Mucosa of gallbladder (tissue), 1 donor: ENCODE results near the gene C1orf232. TPM values are rescaled to one million over a fixed set of nuclear protein-coding genes. Genes with fewer than 3 reads are reported as not detected.

Experiments
- DNase-seq: peaks from one replicate; pipeline ENCODE4 v3.0.0-alpha.2; 2020; ENCODE audit warnings: low spot score
- total RNA-seq: library from RNA; stranded (reverse); gene quantifications from one replicate; pipeline ENCODE4 v1.2.1, GENCODE V29; 2021
- donor health status: DM: no; HTN: no; CAD: no.

Gene C1orf232
- total RNA-seq, 1 donor from 2014 or later: not detected

DNA sequence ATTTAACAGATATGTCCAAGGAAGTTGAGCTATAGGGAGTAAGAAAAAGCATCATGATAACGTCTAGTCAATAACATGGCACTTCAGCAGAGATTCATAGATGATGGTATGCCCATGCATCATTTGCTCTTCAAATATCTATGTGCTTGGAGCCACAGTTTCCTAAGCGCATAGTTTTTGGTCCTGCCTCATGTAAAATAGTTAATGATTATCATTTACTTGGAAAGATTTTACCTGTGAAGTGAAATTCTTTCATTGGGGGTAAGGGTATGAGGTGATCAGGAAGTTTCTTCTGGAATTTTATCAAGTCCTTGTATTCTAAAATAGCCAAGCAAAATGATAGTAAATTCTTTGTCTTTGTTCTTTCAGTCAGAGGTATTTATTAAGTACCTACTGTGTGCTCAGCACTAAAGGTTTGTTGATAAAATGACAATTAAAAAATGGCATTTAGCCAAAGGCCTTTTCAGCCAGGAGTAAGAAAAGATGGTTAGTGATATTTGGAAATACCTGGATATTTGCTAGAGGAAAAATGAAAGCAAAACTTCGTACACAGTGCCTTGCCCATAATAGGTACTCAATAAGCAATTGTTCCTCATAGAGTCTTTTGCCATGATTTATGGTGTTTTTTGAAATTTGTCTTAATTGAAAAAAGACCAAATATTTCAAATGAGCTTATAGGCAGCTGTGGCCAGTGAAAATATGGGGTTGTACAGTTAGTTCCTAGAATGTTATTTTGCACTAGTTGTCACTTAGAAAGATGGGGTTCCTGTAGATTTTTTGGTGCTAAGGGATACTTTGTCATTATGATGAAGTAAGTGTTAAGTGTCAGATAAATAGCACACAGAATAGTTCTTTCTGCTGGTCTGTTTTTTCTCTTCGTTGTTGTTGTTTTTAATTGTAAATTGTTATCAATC, 44.1 kb downstream of the C1orf232 start:
- DNase-seq: no peak

DNA sequence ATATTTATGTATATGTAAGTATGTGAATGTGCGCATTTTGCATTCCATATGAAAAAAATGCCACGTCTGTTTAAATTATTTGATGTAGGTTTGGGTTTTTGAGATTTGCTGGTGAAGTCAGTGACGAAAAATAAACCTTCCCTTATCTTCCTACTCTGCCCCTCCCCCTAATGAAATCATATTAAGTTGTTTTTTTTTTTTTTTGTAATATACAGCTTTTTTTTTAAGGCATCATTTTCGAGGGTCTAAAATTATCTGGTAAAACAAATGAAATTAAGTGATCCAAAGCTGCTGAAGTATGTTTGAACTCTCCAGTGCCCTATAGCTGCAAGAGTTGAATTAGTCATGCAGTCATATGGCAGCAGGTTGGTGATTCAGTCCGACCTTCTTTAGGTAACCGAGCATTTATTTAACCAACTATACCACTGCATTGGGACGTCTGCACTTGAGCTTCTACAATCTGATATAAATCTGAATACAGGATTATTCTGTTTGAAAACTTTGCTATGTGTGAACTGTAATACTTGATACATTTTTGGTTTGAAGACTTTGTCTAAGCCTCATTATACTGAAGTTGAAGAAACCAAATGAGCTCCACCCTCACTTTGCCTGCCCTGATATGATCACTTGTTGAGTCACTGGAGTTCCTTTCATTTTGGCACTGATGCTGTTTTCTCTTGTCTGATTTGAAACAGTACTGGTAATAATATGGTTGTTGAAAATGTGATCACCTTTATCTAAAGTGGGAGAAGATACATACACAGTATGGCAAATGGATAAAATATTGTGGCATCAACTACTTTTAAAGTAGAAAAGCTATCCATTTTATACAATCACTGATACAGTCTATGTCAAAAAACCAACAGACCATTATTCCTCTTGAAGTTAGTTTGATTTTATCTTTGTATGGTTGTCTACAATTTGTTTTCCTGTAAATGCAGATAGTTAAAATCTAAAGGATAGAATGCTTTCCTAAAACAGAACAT, 45.5 kb downstream of the C1orf232 start:
- no peak for DNase-seq

DNA sequence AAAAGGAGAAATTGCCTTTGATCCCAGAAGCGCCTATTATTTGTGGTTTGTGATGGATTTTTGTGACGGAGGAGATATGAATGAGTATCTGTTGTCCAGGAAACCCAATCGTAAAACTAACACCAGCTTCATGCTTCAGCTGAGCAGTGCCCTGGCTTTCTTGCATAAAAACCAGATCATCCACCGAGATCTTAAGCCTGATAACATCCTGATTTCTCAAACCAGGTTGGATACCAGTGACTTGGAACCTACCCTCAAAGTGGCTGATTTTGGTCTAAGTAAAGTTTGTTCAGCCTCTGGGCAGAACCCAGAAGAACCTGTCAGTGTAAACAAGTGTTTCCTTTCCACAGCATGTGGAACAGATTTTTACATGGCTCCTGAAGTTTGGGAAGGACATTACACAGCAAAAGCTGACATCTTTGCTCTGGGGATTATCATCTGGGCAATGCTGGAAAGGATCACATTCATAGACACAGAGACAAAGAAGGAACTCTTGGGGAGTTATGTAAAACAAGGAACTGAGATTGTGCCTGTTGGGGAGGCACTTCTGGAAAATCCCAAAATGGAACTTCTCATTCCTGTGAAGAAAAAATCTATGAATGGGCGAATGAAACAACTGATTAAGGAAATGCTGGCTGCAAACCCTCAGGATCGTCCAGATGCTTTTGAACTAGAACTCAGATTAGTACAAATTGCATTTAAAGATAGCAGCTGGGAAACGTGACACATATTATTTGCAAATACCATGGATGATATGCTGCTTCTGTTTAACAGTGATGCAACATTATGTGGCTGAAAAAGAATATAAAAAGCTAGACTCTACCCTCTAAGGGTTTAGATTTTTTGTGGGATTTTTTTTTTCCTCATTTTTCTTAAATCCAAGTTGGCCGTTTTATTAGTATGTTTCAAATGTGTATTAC, 46.6 kb downstream of the C1orf232 start:
- no peak for DNase-seq

DNA sequence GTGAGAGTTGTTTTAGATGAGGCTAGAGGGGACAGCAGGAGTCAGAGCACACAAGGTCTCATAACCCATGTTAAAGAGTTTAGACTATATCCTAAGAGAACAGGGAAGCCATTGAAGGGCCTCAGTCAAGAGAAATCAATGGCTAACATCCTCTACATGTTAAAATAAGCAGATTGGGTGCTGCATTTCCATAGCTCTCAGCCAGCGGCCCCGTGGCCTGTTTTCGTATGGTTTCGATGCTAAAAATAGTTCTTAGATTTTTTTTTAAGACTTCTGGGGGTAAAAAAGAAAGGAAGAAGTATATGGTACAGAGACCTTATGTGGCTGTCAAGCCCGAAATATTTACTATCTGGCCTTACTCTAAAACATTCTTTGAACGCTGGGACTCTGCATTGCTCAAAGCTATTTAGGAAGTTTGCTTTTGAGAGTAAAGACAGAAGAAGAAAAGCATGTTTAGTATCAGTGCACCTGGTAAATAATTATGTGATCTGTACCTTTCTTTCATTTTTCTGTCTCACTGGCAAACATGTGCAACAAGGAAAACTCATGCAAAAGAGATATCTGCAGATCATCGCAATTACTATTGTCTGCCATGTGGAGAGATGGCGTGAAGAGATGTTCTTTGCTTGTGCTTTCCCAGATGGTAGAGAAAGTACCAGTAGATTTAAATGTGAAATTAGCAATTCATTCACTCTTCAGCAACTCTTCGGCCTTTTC, 48.7 kb downstream of the C1orf232 start:
- DNase-seq: no peak

- no peak for DNase-seq
Observed at GRCh38 chr1:26114165-26114927, 54.4 kb downstream of the C1orf232 start.

Other genes starting within 250 kb of the C1orf232 start
- gene PAFAH2, start 170.9 kb downstream of the C1orf232 start, total RNA-seq: 43.6 TPM
- gene EXTL1, start 147.2 kb downstream of the C1orf232 start, total RNA-seq: 1.6 TPM
- 166 TPM for gene SLC30A2, start 122.8 kb downstream of the C1orf232 start, total RNA-seq
- gene TRIM63, start 101.3 kb downstream of the C1orf232 start, total RNA-seq: 6.1 TPM
- 19.0 TPM for gene PDIK1L, start 57.1 kb downstream of the C1orf232 start, total RNA-seq
- gene FAM110D, start 9.9 kb downstream of the C1orf232 start, total RNA-seq: 2.8 TPM
- 28.1 TPM for gene ZNF593, start 945 bp upstream of the C1orf232 start, total RNA-seq
- 0.29 TPM for gene ZNF593OS, start 2.9 kb upstream of the C1orf232 start, total RNA-seq
- 36.0 TPM for gene CNKSR1, start 8.5 kb upstream of the C1orf232 start, total RNA-seq
- gene CATSPER4, start 21.6 kb upstream of the C1orf232 start, total RNA-seq: not detected
- 10.0 TPM for gene CEP85, start 65.2 kb upstream of the C1orf232 start, total RNA-seq
- gene SH3BGRL3, start 111.1 kb upstream of the C1orf232 start, total RNA-seq: 133 TPM
- 21.3 TPM for gene UBXN11, start 137.7 kb upstream of the C1orf232 start, total RNA-seq
- gene CD52, start 149.0 kb upstream of the C1orf232 start, total RNA-seq: 21.1 TPM
- gene CRYBG2, start 185.2 kb upstream of the C1orf232 start, total RNA-seq: 25.5 TPM
- gene ZNF683, start 203.8 kb upstream of the C1orf232 start, total RNA-seq: 2.9 TPM
- 1.4 TPM for gene LIN28A, start 241.9 kb upstream of the C1orf232 start, total RNA-seq